PC-9 (cell line): Measurements from ENCODE around the gene TSPAN18. TPM values are rescaled to one million over a fixed set of nuclear protein-coding genes. Genes with fewer than 3 reads are reported as not detected.
A peak's percentile ranks its signal among the peaks of the same experiment; 100 is the strongest.

ENCODE experiments used
- BruUV-seq: library from RNA; stranded (reverse); fragments of 400-500 nt; replicated peaks from 2 replicates; lab custom pipeline; 2021; lab: Mats Ljungman, UMichigan
- CTCF ChIA-PET: fragments of 300-600 bp; sonication (Branson Sonifier 250); formaldehyde crosslinking; loops from one replicate; lab custom pipeline; 2022; ENCODE audit warnings: antibody characterized with exemption; lab: Charles Lee
- POLR2A ChIA-PET: fragments of 300-600 bp; sonication (Branson Sonifier 250); formaldehyde crosslinking; loops from one replicate; lab custom pipeline; 2022; ENCODE audit warnings: antibody characterized with exemption; ENCODE audit not compliant: unreplicated experiment; lab: Charles Lee
- DNase-seq, 2 experiments: peaks; one replicate each; pipeline versions ENCODE4 v3.0.0 to v3.0.0-alpha.2; 2015 to 2022; ENCODE audit warnings: mixed read lengths in 1 of 2
- H2AFZ ChIP-seq: fragments of 200-600 bp; sonication (generic); 2 replicates; pipeline ENCODE4 v1.8.1; 2017; ENCODE audit warnings: antibody characterized with exemption
- H3F3A ChIP-seq: fragments of 200-600 bp; sonication (generic); 2 replicates; pipeline ENCODE4 v1.8.1; 2017; ENCODE audit warnings: antibody characterized with exemption, mild to moderate bottlenecking, low read depth; ENCODE audit not compliant: insufficient read depth
- H3K27ac ChIP-seq: fragments of 200-600 bp; sonication (generic); 2 replicates; pipeline ENCODE4 v1.6.1; 2016; ENCODE audit warnings: mixed run types
- H3K27me3 ChIP-seq: fragments of 200-600 bp; sonication (generic); 2 replicates; pipeline ENCODE4 v1.6.1; 2016; ENCODE audit warnings: low read depth, mixed run types; ENCODE audit not compliant: insufficient read depth
- H3K36me3 ChIP-seq: fragments of 200-600 bp; sonication (generic); 2 replicates; pipeline ENCODE4 v1.6.1; 2016; ENCODE audit warnings: low read depth, mixed run types
- H3K4me1 ChIP-seq: fragments of 200-600 bp; sonication (generic); replicated peaks from 2 replicates; pipeline ENCODE4 v1.6.1; 2016; ENCODE audit warnings: mixed run types; ENCODE audit not compliant: insufficient read depth
- H3K4me2 ChIP-seq: fragments of 200-600 bp; sonication (generic); 2 replicates; pipeline ENCODE4 v1.6.1; 2017; ENCODE audit warnings: mixed run types
- H3K4me3 ChIP-seq: fragments of 200-600 bp; sonication (generic); 2 replicates; pipeline ENCODE4 v1.6.1; 2016; ENCODE audit warnings: mixed run types
- H3K79me2 ChIP-seq: fragments of 200-600 bp; sonication (generic); 2 replicates; pipeline ENCODE4 v1.6.1; 2017; ENCODE audit warnings: low read depth, mixed run types
- H3K9me2 ChIP-seq: fragments of 200-600 bp; sonication (generic); 2 replicates; pipeline ENCODE4 v1.8.1; 2017; ENCODE audit warnings: mild to moderate bottlenecking; ENCODE audit not compliant: insufficient read depth
- H3K9me3 ChIP-seq: fragments of 200-600 bp; sonication (generic); 2 replicates; pipeline ENCODE4 v1.8.1; 2016; ENCODE audit warnings: low read depth; ENCODE audit not compliant: insufficient read depth
- H4K20me1 ChIP-seq: fragments of 200-600 bp; sonication (generic); 2 replicates; pipeline ENCODE4 v1.8.1; 2017; ENCODE audit not compliant: insufficient read depth
- EZH2 ChIP-seq: fragments of 200-600 bp; sonication (generic); IDR thresholded peaks from 2 replicates; pipeline ENCODE4 v1.8.0; 2017; ENCODE audit warnings: antibody characterized with exemption, low read depth
- intact Hi-C: fragments of 100-400 bp; cut with micrococcal nuclease; formaldehyde crosslinking; loops from one replicate; pipeline ENCODE4 v1.10.0; 2022; ENCODE audit not compliant: unreplicated experiment
- total RNA-seq: library from RNA; stranded (reverse); gene quantifications from 2 replicates; pipeline ENCODE4 v1.2.3, GENCODE V29; 2021
- TF ChIP-seq, protein P1 (sequence below): fragments of 200-600 bp; sonication (generic); conservative IDR thresholded peaks from 2 replicates; pipeline ENCODE4 v1.6.1; 2017; ENCODE audit warnings: mixed run types, antibody characterized with exemption, mild to moderate bottlenecking, moderate library complexity

Gene TSPAN18
- total RNA-seq, 1 experiment from 2014 or later = not detected

GRCh38 chr11:44944853-44945235 lies 218.1 kb downstream of the TSPAN18 start:
- no peaks in the 10 kb centered on the region for H3K4me1 ChIP-seq
- H4K20me1 ChIP-seq = no peaks in the 10 kb centered on the region; the same call in 1 of the 2 replicates
- peak in 1 of 2 experiments; percentile 42 for DNase-seq
- no peaks in the 10 kb centered on the region for H3K9me2 ChIP-seq
- H3K27me3 ChIP-seq = no peaks in the 10 kb centered on the region
- no peak overlapping the region for H2AFZ ChIP-seq
- TF ChIP-seq, protein P1, sequence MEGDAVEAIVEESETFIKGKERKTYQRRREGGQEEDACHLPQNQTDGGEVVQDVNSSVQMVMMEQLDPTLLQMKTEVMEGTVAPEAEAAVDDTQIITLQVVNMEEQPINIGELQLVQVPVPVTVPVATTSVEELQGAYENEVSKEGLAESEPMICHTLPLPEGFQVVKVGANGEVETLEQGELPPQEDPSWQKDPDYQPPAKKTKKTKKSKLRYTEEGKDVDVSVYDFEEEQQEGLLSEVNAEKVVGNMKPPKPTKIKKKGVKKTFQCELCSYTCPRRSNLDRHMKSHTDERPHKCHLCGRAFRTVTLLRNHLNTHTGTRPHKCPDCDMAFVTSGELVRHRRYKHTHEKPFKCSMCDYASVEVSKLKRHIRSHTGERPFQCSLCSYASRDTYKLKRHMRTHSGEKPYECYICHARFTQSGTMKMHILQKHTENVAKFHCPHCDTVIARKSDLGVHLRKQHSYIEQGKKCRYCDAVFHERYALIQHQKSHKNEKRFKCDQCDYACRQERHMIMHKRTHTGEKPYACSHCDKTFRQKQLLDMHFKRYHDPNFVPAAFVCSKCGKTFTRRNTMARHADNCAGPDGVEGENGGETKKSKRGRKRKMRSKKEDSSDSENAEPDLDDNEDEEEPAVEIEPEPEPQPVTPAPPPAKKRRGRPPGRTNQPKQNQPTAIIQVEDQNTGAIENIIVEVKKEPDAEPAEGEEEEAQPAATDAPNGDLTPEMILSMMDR = no peak
- TF ChIP-seq EZH2 = no peak
- no peaks in the 10 kb centered on the region for H3K9me3 ChIP-seq
- H3F3A ChIP-seq = no peaks in the 10 kb centered on the region
- no peak overlapping the region for H3K4me2 ChIP-seq
- H3K36me3 ChIP-seq = no peaks in the 10 kb centered on the region
- no TSS peak for BruUV-seq
- no peak overlapping the region for H3K27ac ChIP-seq
- intact Hi-C loops = no loop called here
- H3K4me3 ChIP-seq = no peak overlapping the region
- no peaks in the 10 kb centered on the region for H3K79me2 ChIP-seq
- CTCF ChIA-PET = no interaction called here
- POLR2A ChIA-PET = no interaction called here

- intact Hi-C loops = no loop called here
- Histone ChIP-seq H3K27me3 (no peaks in the 10 kb centered on the region), H3K4me3 (no peak overlapping the region), H3K4me1 (no peaks in the 10 kb centered on the region), H3K9me2 (no peaks in the 10 kb centered on the region), H3K36me3 (no peaks in the 10 kb centered on the region), H3K4me2 (no peak overlapping the region), H2AFZ (no peak overlapping the region), H3K27ac (no peak overlapping the region), H3K9me3 (no peaks in the 10 kb centered on the region), H3F3A (no peaks in the 10 kb centered on the region), H3K79me2 (no peaks in the 10 kb centered on the region), H4K20me1 (no peaks in the 10 kb centered on the region; the same call in 1 of the 2 replicates)
- no TSS peak for BruUV-seq
- ChIA-PET POLR2A (no interaction called here), CTCF (no interaction called here)
- TF ChIP-seq EZH2 = no peak
- TF ChIP-seq, protein P1 = no peak
- DNase-seq = no peak
Observed at GRCh38 chr11:44945666-44946065, 218.9 kb downstream of the TSPAN18 start.

- ChIA-PET CTCF (no interaction called here), POLR2A (no interaction called here)
- BruUV-seq = no TSS peak
- Histone ChIP-seq H3K27ac (no peak overlapping the region), H3K4me3 (no peak overlapping the region), H3K4me2 (no peak overlapping the region), H3K9me3 (no peaks in the 10 kb centered on the region), H3K4me1 (no peaks in the 10 kb centered on the region), H3F3A (no peaks in the 10 kb centered on the region), H3K9me2 (no peaks in the 10 kb centered on the region), H4K20me1 (no peaks in the 10 kb centered on the region; the same call in 1 of the 2 replicates), H3K27me3 (no peaks in the 10 kb centered on the region), H3K79me2 (no peaks in the 10 kb centered on the region), H2AFZ (no peak overlapping the region), H3K36me3 (no peaks in the 10 kb centered on the region)
- intact Hi-C loops = no loop called here
- no peak for DNase-seq
- no peak for TF ChIP-seq EZH2
- TF ChIP-seq, protein P1 = no peak
Observed at GRCh38 chr11:44946263-44946662, 219.5 kb downstream of the TSPAN18 start.
